Activated naive CD4-positive, alpha-beta T cell treated with anti-CD3 and anti-CD28 coated beads, Interleukin-2, amount 50 U/mL, for 24 hours (primary cell): ENCODE data around the gene PTPRCAP.
A peak's percentile ranks its signal among the peaks of the same experiment; 100 is the strongest.
"Not testable (repeated sequence)": the region's sequence is repeated elsewhere in the genome, so short reads cannot be mapped to it uniquely, and the experiment has no call there.

Experiments used
- H3K27ac Mint-ChIP-seq: one replicate; pipeline ENCODE4 v1.8.0; 2021; ENCODE audit warnings: mild to moderate bottlenecking, mixed read lengths
- H3K27me3 Mint-ChIP-seq: one replicate; pipeline ENCODE4 v1.8.0; 2021; ENCODE audit warnings: mixed read lengths
- H3K36me3 Mint-ChIP-seq: one replicate; pipeline ENCODE4 v1.8.0; 2021; ENCODE audit warnings: mixed read lengths
- H3K4me1 Mint-ChIP-seq: one replicate; pipeline ENCODE4 v1.8.0; 2021; ENCODE audit warnings: mixed read lengths
- H3K4me3 Mint-ChIP-seq: one replicate; pipeline ENCODE4 v1.8.0; 2021; ENCODE audit warnings: mild to moderate bottlenecking, mixed read lengths
- H3K9me3 Mint-ChIP-seq: one replicate; pipeline ENCODE4 v1.8.0; 2021; ENCODE audit warnings: mixed read lengths

PTPRCAP gene

GRCh38 chr11:67437809-67438157, 301 bp upstream of the PTPRCAP start:
- peaks cover 68% of the 10 kb centered on the region for H3K4me1 Mint-ChIP-seq
- H3K27ac Mint-ChIP-seq, result peak overlapping the region; percentile 95
- H3K36me3 Mint-ChIP-seq, result no peaks in the 10 kb centered on the region
- no peaks in the 10 kb centered on the region for H3K9me3 Mint-ChIP-seq
- H3K27me3 Mint-ChIP-seq, result no peaks in the 10 kb centered on the region
- peak overlapping the region; percentile 89 for H3K4me3 Mint-ChIP-seq

DNA sequence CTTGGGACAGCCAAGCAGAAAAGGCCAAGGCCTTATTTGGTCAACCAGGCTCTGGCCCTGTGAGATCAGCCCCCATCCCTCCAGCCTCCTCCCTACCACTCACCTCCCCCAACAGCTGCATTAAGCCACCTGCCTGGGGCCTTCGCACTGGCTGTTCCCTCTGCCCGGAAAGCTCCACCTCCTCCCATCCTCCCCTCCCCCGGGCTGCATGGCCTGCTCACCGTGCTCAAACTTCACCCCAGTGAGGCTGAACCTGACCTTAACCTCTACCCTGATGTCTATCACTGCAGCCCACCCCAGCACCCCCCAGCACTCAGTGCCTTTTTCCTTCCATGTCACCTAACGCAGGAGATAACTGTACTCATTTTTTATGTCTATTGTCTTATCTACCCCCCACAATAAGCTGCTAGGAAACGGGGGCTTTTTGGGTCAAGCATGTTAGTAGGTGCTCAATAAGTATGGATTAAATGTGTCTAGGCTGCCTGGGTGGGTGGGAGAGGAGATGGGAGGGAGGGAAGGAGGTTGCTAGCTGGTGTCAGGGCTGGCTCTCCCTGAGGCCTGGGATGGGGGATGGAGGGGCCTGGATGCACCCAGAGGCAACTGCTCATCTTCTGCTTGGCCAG, 912 bp downstream of the PTPRCAP start:
- H3K36me3 Mint-ChIP-seq, result peaks cover 7% of the 10 kb centered on the region
- no peaks in the 10 kb centered on the region for H3K27me3 Mint-ChIP-seq
- H3K9me3 Mint-ChIP-seq, result no peaks in the 10 kb centered on the region

DNA sequence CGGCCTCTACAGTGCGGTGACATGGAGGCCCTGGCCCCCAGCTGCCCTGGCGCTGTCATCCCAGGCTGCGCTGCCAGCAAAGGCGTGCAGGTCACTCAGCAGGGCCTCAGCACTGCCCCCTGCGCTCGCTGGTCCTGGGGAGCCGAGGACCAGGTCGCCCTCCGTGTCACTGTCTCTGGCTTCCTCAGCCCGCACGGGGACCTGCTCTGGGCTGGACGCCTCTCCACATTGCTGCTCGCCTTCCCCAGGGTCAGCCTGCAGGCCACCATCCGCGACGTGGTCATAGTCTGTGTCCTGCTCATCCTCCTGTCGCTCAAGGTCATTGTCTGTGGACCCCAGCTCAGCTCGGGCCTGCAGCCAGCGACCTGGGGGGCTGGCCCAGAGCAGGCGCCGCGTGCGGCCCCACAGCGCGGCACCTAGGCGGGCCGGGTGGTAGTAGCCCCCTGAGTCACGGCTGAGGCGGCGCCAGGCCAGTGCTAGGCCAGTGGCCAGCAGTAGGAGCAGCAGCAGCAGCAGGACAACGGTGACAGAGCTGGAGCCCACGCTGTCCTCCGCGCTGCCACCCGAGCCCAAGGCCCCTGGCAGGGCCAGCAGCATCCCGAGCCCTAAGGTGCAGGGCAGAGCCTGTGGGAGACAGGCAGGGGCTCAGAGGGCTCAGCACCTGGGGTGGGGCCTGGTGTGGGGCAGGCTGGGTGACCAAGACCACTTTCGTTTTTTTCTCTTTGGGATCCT, 1.6 kb downstream of the PTPRCAP start:
- Mint-ChIP-seq H3K9me3 (no peaks in the 10 kb centered on the region), H3K27ac (peak overlapping the region; percentile 91), H3K4me1 (peaks cover 64% of the 10 kb centered on the region), H3K36me3 (peaks cover 7% of the 10 kb centered on the region), H3K4me3 (peak overlapping the region; percentile 89), H3K27me3 (no peaks in the 10 kb centered on the region)

More for the DNA sequence above, 912 bp downstream of the PTPRCAP start:
- peaks cover 68% of the 10 kb centered on the region for H3K4me1 Mint-ChIP-seq
- peak overlapping the region; percentile 91 for H3K27ac Mint-ChIP-seq
- H3K4me3 Mint-ChIP-seq, result peak overlapping the region; percentile 89

DNA sequence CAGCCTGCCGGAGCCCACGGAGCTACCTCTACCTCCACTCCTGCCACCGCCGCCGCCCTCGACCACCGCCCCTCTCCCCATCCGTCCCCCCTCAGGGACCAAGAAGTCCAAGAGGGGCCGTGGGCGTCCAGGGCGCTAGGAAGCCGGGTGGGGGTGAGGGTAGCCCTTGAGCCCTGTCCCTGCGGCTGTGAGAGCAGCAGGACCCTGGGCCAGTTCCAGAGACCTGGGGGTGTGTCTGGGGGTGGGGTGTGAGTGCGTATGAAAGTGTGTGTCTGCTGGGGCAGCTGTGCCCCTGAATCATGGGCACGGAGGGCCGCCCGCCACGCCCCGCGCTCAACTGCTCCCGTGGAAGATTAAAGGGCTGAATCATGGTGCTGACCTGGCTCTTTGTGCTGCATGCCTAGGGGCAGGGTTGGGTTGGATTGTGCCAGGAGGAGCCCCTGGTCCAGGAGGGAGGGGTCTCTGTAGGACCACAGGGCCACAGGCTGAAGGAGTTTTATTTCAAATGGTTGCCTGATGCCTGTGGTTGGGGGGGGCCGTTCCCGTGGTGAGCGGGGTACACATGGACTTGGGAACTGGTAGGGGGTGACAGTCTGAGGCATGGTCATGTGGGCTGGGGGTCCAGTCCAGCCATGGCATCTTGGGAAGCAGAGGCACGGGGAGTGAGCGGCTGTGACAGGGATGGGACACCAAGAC, 2.3 kb downstream of the PTPRCAP start:
- Mint-ChIP-seq H3K27ac (peak overlapping the region; percentile 81), H3K36me3 (peaks cover 7% of the 10 kb centered on the region), H3K4me1 (peaks cover 61% of the 10 kb centered on the region), H3K9me3 (no peaks in the 10 kb centered on the region), H3K4me3 (peak overlapping the region; percentile 89), H3K27me3 (no peaks in the 10 kb centered on the region)

DNA sequence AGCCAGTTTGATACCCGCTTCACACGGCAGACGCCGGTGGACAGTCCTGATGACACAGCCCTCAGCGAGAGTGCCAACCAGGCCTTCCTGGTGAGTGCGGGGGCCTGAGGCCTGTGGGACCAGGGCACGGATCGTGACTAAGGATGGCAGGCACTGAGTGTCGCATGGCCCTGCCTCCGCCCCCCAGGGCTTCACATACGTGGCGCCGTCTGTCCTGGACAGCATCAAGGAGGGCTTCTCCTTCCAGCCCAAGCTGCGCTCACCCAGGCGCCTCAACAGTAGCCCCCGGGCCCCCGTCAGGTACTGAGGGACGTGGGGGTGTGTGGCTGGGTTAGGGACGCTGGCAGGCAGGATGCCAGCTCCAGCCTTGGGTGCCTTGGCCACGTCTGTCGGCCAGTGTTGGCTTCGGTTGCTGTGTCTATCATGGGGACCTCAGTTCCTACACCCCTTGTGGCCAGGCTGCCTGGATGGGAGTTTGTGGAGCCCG, 3.0 kb downstream of the PTPRCAP start:
- Mint-ChIP-seq H3K9me3 (no peaks in the 10 kb centered on the region), H3K27me3 (no peaks in the 10 kb centered on the region), H3K36me3 (peaks cover 7% of the 10 kb centered on the region), H3K27ac (peak overlapping the region; percentile 80), H3K4me1 (peaks cover 54% of the 10 kb centered on the region), H3K4me3 (peak overlapping the region; percentile 36)

DNA sequence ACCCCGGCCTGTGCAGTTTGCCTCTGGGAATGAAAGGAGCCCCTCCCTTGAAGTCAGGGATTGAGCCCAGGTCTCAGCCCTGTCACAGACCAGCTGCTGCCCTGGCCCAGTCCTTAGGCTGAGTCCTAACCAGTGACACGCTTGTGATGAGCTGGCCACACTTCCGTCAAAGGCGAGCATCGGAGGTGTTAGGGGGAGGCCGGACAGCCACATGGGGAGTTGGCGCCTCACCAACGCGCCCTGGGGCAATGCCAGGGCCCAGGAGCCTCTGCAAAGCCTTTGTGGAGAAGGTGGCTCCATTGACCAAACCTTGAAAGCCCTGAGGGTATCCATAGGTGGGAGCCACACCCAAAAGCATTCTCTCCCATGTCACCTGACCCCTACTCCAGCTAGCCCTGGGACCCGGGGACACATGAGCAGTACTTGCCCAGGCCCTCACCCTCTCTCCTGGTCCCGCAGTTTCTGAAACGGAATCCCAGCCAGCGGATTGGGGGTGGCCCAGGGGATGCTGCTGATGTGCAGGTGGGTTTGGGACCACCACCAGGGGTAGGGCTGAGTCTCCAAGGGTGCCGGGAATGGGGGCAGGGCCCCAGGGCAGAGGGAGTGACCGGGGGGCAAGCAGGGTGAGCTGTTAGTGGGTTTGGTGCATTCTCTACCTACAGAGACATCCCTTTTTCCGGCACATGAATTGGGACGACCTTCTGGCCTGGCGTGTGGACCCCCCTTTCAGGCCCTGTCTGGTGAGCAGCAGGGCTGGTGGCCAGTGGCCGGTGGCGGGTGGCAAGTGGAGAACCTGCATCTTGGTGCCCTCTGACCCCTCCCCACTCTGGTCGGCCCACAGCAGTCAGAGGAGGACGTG, 3.7 kb downstream of the PTPRCAP start:
- Mint-ChIP-seq H3K27me3 (no peaks in the 10 kb centered on the region), H3K27ac (peak overlapping the region; percentile 80), H3K4me3 (peak overlapping the region; percentile 33), H3K4me1 (peaks cover 47% of the 10 kb centered on the region), H3K36me3 (peaks cover 7% of the 10 kb centered on the region), H3K9me3 (no peaks in the 10 kb centered on the region)

GRCh38 chr11:67432655-67433349, 4.7 kb downstream of the PTPRCAP start:
- Mint-ChIP-seq H3K27me3 (no peaks in the 10 kb centered on the region), H3K4me3 (no peak overlapping the region), H3K36me3 (peaks cover 7% of the 10 kb centered on the region), H3K27ac (peak overlapping the region; percentile 72), H3K4me1 (peaks cover 49% of the 10 kb centered on the region), H3K9me3 (no peaks in the 10 kb centered on the region)

GRCh38 chr11:67431346-67432249, 5.9 kb downstream of the PTPRCAP start:
- Mint-ChIP-seq H3K9me3 (no peaks in the 10 kb centered on the region), H3K4me1 (peaks cover 52% of the 10 kb centered on the region), H3K36me3 (peaks cover 7% of the 10 kb centered on the region), H3K27ac (peak overlapping the region; percentile 80), H3K27me3 (no peaks in the 10 kb centered on the region), H3K4me3 (peak overlapping the region; percentile 49)

DNA sequence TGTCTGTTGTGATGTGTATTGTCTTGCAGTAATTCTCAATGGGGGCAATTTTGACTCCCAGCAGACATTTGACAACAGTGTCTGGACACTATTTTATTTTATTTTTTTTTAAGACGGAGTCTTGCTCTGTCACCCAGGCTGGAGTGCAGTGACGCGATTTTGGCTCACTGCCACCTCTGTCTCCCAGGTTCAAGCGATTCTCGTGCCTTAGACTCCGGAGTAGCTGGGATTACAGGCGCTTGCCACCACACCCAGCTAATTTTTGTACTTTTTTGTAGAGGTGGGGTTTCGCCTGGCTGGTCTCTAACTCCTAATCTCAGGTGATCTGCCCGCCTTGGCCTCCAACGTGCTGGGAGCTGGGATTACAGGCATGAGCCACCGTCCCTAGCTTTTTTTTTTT, 7.8 kb downstream of the PTPRCAP start:
- Mint-ChIP-seq H3K9me3 (no peaks in the 10 kb centered on the region), H3K36me3 (peaks cover 7% of the 10 kb centered on the region), H3K4me3 (peak overlapping the region; percentile 96), H3K27ac (no peak overlapping the region), H3K4me1 (peaks cover 47% of the 10 kb centered on the region), H3K27me3 (no peaks in the 10 kb centered on the region)

DNA sequence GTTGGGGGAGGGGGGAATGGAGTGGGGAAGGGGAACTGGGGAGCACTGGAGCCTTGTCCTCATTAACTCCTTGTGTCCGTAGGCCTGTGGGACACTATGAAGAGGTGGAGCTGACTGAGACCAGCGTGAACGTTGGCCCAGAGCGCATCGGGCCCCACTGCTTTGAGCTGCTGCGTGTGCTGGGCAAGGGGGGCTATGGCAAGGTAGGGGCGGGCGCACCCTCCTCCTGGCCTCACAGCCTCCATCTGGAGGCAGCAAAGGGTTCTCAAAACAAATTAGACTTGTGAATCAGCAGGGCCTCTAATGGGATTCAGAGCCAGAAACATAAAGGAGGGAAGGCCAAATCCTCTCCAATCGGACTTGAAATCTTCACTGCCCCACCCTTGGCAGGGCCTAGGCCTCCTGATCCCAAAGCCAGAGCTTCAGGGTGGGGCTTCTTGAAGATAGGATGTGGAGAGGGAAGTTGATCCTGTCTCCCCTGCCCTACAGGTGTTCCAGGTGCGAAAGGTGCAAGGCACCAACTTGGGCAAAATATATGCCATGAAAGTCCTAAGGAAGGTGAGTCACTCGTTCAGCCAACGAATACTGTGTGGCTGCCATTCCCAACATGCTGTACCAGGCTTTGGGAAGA, 8.3 kb downstream of the PTPRCAP start:
- Mint-ChIP-seq H3K36me3 (peaks cover 7% of the 10 kb centered on the region), H3K4me1 (peaks cover 46% of the 10 kb centered on the region)

GRCh38 chr11:67428052-67429001, 9.2 kb downstream of the PTPRCAP start, which contains the start of gene RPS6KB2:
RPS6KB2 (plus strand) TSS chr11:67428494; CDS start chr11:67428546, 52 bp downstream.
- Mint-ChIP-seq H3K9me3 (no peaks in the 10 kb centered on the region), H3K4me1 (peaks cover 37% of the 10 kb centered on the region)

More for the DNA sequence above, 8.3 kb downstream of the PTPRCAP start:
- Mint-ChIP-seq H3K9me3 (no peaks in the 10 kb centered on the region), H3K4me3 (peak overlapping the region; percentile 96), H3K27ac (peak overlapping the region; percentile 75), H3K27me3 (no peaks in the 10 kb centered on the region)

DNA sequence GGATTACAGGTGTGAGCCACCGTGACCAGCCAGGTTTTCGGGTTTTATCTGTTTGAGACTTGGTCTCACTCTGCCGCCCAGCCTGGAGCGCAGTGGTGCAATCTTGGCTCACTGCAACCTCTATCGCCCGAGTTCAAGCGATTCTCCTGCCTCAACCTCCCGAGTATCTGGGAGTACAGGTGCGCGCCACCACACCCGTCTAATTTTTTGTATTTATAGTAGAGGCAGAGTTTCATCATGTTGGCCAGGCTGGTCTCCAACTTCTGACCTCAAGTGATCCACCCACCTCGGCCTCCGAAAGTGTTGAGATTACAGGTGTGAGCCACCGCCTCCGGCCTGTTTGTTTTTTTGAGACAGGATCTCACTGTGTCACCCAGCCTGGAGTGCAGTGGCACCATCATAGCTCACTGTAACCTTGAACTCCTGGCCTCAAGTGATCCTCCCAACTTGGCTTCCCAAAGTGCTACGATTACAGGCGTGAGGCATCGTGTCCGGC, 10.1 kb downstream of the PTPRCAP start:
- H3K4me3 Mint-ChIP-seq, result peak overlapping the region; percentile 96
- not testable (repeated sequence) for H3K36me3 Mint-ChIP-seq, H3K9me3 Mint-ChIP-seq, H3K27me3 Mint-ChIP-seq
- H3K27ac Mint-ChIP-seq, result peak overlapping the region; percentile 98
- H3K4me1 Mint-ChIP-seq, result peaks cover 41% of the 10 kb centered on the region

More at GRCh38 chr11:67428052-67429001, 9.2 kb downstream of the PTPRCAP start, which contains the start of gene RPS6KB2:
- no peaks in the 10 kb centered on the region for H3K27me3 Mint-ChIP-seq
- peaks cover 7% of the 10 kb centered on the region for H3K36me3 Mint-ChIP-seq
- peak within 1 kb of the TSS; percentile 96 for H3K4me3 Mint-ChIP-seq
- H3K27ac Mint-ChIP-seq, result peak within 1 kb of the TSS; percentile 98
